Natural killer cell (primary cell): ENCODE results near the gene CCDC152. TPM values are rescaled to one million over a fixed set of nuclear protein-coding genes. Genes with fewer than 3 reads are reported as not detected.
"Not testable (repeated sequence)": the region's sequence is repeated elsewhere in the genome, so short reads cannot be mapped to it uniquely, and the experiment has no call there.

Experiments
- ATAC-seq, 3 donors: fragments of 150-1000 bp in 2 of 3; fragments of 200-7000 bp in 1 of 3; cut with Tn5 transposase; 1 replicate in 1 of 3; 2 replicates in 2 of 3; pipeline ENCODE4 v1.10.0; 2021; ENCODE audit warnings: mild to moderate bottlenecking in 2 of 3, moderate library complexity in 2 of 3
- DNase-seq, 2 donors: peaks; one replicate each; pipeline versions ENCODE4 v3.0.0 to v3.0.0-alpha.2; 2013 to 2021; ENCODE audit warnings: mixed read lengths in 1 of 2
- H3K27ac ChIP-seq: one replicate; pipeline ENCODE4 v1.5.1; 2013; ENCODE audit warnings: mild to moderate bottlenecking, low read length
- H3K27me3 ChIP-seq: one replicate; pipeline ENCODE4 v1.6.1; 2013; ENCODE audit warnings: low read length; ENCODE audit not compliant: control insufficient read depth, insufficient read depth
- H3K36me3 ChIP-seq: one replicate; pipeline ENCODE4 v1.6.1; 2013; ENCODE audit warnings: low read length; ENCODE audit not compliant: control insufficient read depth, insufficient read depth
- H3K4me1 ChIP-seq: one replicate; pipeline ENCODE4 v1.6.1; 2013; ENCODE audit warnings: low read length; ENCODE audit not compliant: control insufficient read depth, insufficient read depth
- H3K4me3 ChIP-seq: one replicate; pipeline ENCODE4 v1.5.1; 2013; ENCODE audit warnings: low read length
- H3K9me3 ChIP-seq: one replicate; pipeline ENCODE4 v1.6.1; 2013; ENCODE audit warnings: low read length; ENCODE audit not compliant: control insufficient read depth, insufficient read depth
- H3K27ac Mint-ChIP-seq, 2 donors: one replicate each; pipeline ENCODE4 v1.8.0; 2022; ENCODE audit warnings: mild to moderate bottlenecking in 2 of 2, mixed read lengths in 2 of 2, moderate library complexity in 1 of 2
- H3K27me3 Mint-ChIP-seq, 2 donors: one replicate each; pipeline ENCODE4 v1.8.0; 2022; ENCODE audit warnings: low read depth in 2 of 2, mixed read lengths in 2 of 2
- H3K36me3 Mint-ChIP-seq: one replicate; pipeline ENCODE4 v1.8.0; 2022; ENCODE audit warnings: mixed read lengths
- H3K4me1 Mint-ChIP-seq, 2 donors: one replicate each; pipeline ENCODE4 v1.8.0; 2022; ENCODE audit warnings: mixed read lengths in 2 of 2
- H3K4me3 Mint-ChIP-seq: one replicate; pipeline ENCODE4 v1.8.0; 2022; ENCODE audit warnings: mild to moderate bottlenecking, moderate library complexity, mixed read lengths
- H3K9me3 Mint-ChIP-seq, 2 donors: one replicate each; pipeline ENCODE4 v1.8.0; 2022; ENCODE audit warnings: mixed read lengths in 2 of 2
- WGBS: methylation state at CpG from one replicate; pipeline ENCODE4 v1.1.7; 2013; ENCODE audit warnings: missing lambda C conversion rate; ENCODE audit not compliant: insufficient coverage; 5-methylcytosine and 5-hydroxymethylcytosine counted together
- intact Hi-C: fragments of 100-400 bp; cut with micrococcal nuclease; formaldehyde crosslinking; loops from one replicate; pipeline ENCODE4 v1.14.2; 2022
- total RNA-seq, 4 donors: library from RNA; stranded (reverse); fragments of 120-200 nt in 1 of 4; gene quantifications; one replicate each; pipeline versions ENCODE4 v1.2.3 to v1.2.4, GENCODE V29; 2013 to 2022
- TF ChIP-seq, protein P1 (sequence below): fragments of 200-600 bp; IDR thresholded peaks from one replicate; pipeline ENCODE4 v1.8.0; 2022; ENCODE audit warnings: antibody characterized with exemption

Gene CCDC152
- total RNA-seq, 3 donors from 2014 or later (not counting 1 experiment from before 2014, with no cell fraction given), result 4.0 to 4.9 (median 4.0) TPM

DNA sequence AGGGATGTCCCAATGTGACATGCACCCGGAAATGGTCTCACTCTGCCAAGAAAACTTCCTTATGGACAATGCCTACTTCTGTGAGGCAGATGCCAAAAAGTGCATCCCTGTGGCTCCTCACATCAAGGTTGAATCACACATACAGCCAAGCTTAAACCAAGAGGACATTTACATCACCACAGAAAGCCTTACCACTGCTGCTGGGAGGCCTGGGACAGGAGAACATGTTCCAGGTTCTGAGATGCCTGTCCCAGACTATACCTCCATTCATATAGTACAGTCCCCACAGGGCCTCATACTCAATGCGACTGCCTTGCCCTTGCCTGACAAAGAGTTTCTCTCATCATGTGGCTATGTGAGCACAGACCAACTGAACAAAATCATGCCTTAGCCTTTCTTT is 37.6 kb upstream of the CCDC152 start:
- Mint-ChIP-seq H3K27ac (peak overlapping the region in 1 of 2 donors; percentile 38), H3K4me3 (peak overlapping the region; percentile 71), H3K27me3 (no peaks in the 10 kb centered on the region), H3K4me1 (peaks cover 26 to 31% of the 10 kb centered on the region in 2 donors), H3K9me3 (no peaks in the 10 kb centered on the region), H3K36me3 (no peaks in the 10 kb centered on the region)
- H3K36me3 ChIP-seq, result no peaks in the 10 kb centered on the region
- no peaks in the 10 kb centered on the region for H3K9me3 ChIP-seq
- DNase-seq (peak in 1 of 2 donors; percentile 3), ATAC-seq (peak in 2 of 3 donors; percentile 3 to 22)
- no peak overlapping the region for H3K4me3 ChIP-seq
- TF ChIP-seq, protein P1, sequence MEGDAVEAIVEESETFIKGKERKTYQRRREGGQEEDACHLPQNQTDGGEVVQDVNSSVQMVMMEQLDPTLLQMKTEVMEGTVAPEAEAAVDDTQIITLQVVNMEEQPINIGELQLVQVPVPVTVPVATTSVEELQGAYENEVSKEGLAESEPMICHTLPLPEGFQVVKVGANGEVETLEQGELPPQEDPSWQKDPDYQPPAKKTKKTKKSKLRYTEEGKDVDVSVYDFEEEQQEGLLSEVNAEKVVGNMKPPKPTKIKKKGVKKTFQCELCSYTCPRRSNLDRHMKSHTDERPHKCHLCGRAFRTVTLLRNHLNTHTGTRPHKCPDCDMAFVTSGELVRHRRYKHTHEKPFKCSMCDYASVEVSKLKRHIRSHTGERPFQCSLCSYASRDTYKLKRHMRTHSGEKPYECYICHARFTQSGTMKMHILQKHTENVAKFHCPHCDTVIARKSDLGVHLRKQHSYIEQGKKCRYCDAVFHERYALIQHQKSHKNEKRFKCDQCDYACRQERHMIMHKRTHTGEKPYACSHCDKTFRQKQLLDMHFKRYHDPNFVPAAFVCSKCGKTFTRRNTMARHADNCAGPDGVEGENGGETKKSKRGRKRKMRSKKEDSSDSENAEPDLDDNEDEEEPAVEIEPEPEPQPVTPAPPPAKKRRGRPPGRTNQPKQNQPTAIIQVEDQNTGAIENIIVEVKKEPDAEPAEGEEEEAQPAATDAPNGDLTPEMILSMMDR, result no peak
- no peaks in the 10 kb centered on the region for H3K27me3 ChIP-seq
- no peak overlapping the region for H3K27ac ChIP-seq
- peaks cover 14% of the 10 kb centered on the region for H3K4me1 ChIP-seq
- intact Hi-C loops, result no loop called here
- 62% methylated on average over 2 of the region's 2 CpGs for WGBS

DNA sequence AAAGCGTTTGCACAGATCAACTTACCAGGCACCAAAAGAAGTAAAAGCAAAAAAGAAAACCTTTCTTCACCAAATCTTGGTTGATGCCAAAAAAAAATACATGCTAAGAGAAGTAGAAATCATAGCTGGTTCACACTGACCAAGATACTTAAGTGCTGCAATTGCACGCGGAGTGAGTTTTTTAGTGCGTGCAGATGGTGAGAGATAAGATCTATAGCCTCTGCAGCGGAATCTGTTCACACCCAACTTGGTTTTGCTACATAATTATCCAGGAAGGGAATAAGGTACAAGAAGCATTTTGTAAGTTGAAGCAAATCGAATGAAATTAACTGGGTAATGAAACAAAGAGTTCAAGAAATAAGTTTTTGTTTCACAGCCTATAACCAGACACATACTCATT is 36.4 kb upstream of the CCDC152 start:
- TF ChIP-seq, protein P1, result no peak
- H3K4me1 ChIP-seq, result peaks cover 14% of the 10 kb centered on the region
- peak overlapping the region; percentile 62 for H3K4me3 Mint-ChIP-seq
- H3K27ac ChIP-seq, result no peak overlapping the region
- DNase-seq (peak in 1 of 2 donors; percentile 52), ATAC-seq (peak; percentile 59 to 73 (median 63))
- no peaks in the 10 kb centered on the region for H3K9me3 ChIP-seq
- H3K27me3 Mint-ChIP-seq, result peaks cover 0 to under 1% of the 10 kb centered on the region in 2 donors
- H3K36me3 Mint-ChIP-seq, result no peaks in the 10 kb centered on the region
- peak overlapping the region; percentile 39 to 58 for H3K27ac Mint-ChIP-seq
- H3K9me3 Mint-ChIP-seq, result no peaks in the 10 kb centered on the region
- no peaks in the 10 kb centered on the region for H3K27me3 ChIP-seq
- no peaks in the 10 kb centered on the region for H3K36me3 ChIP-seq
- peaks cover 26 to 31% of the 10 kb centered on the region in 2 donors for H3K4me1 Mint-ChIP-seq
- WGBS, result 15% methylated on average over 4 of the region's 6 CpGs
- intact Hi-C loops, result no loop called here
- no peak overlapping the region for H3K4me3 ChIP-seq

- Histone ChIP-seq H3K4me3 (no peak overlapping the region), H3K36me3 (no peaks in the 10 kb centered on the region), H3K9me3 (no peaks in the 10 kb centered on the region), H3K27me3 (no peaks in the 10 kb centered on the region), H3K27ac (no peak overlapping the region), H3K4me1 (peaks cover 14% of the 10 kb centered on the region)
- DNase-seq, result no peak
- no peaks in the 10 kb centered on the region for H3K9me3 Mint-ChIP-seq
- TF ChIP-seq, protein P1, result no peak
- no peaks in the 10 kb centered on the region for H3K36me3 Mint-ChIP-seq
- no peak for ATAC-seq
- intact Hi-C loops, result no loop called here
- H3K4me1 Mint-ChIP-seq, result peaks cover 26 to 31% of the 10 kb centered on the region in 2 donors
- H3K27ac Mint-ChIP-seq, result peak overlapping the region in 1 of 2 donors; percentile 29
- peak overlapping the region; percentile 25 for H3K4me3 Mint-ChIP-seq
- H3K27me3 Mint-ChIP-seq, result peaks cover 4 to 12% of the 10 kb centered on the region in 2 donors
These were observed 35.1 kb upstream of the CCDC152 start for GRCh38 chr5:42721484-42721883.

DNA sequence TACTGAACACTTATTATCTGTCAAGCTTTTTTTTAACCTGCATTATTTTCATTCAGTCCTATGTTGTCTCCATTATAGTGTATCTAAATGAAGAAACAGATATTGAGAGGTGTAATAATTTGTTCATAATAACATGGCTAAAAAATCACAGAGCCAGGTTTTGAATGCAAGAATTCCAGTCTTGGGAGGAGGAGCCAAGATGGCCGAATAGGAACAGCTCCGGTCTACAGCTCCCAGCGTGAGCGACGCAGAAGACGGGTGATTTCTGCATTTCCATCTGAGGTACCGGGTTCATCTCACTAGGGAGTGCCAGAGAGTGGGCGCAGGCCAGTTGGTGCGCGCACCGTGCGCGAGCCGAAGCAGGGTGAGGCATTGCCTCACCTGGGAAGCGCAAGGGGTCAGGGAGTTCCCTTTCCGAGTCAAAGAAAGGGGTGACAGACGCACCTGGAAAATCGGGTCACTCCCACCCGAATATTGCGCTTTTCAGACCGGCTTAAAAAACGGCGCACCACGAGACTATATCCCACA is 22.0 kb upstream of the CCDC152 start:
- H3K36me3 ChIP-seq, ATAC-seq, H3K4me1 Mint-ChIP-seq, H3K27ac Mint-ChIP-seq, DNase-seq, H3K27ac ChIP-seq, H3K4me3 Mint-ChIP-seq, H3K27me3 Mint-ChIP-seq, H3K36me3 Mint-ChIP-seq, H3K4me1 ChIP-seq, H3K9me3 ChIP-seq, H3K4me3 ChIP-seq, H3K27me3 ChIP-seq, H3K9me3 Mint-ChIP-seq, intact Hi-C loops: not testable (repeated sequence)
- 83% methylated on average over 1 of the region's 24 CpGs for whole genome bisulfite sequencing
